OCI-LY7 (cell line): ENCODE data around the gene DPYSL4. TPM values are rescaled to one million over a fixed set of nuclear protein-coding genes. Genes with fewer than 3 reads are reported as not detected.

Experiments
- BruUV-seq: library from RNA; stranded (reverse); fragments of 400-500 nt; replicated peaks from 2 replicates; lab custom pipeline; 2021; lab: Mats Ljungman, UMichigan
- CTCF ChIA-PET: fragments of 300-600 bp; sonication (Branson Sonifier 250); formaldehyde crosslinking; loops from one replicate; lab custom pipeline; 2022; ENCODE audit warnings: antibody characterized with exemption; ENCODE audit not compliant: unreplicated experiment; lab: Charles Lee
- POLR2A ChIA-PET: fragments of 300-600 bp; sonication (Branson Sonifier 250); formaldehyde crosslinking; loops from one replicate; lab custom pipeline; 2022; ENCODE audit warnings: antibody characterized with exemption; lab: Charles Lee
- DNase-seq: peaks from one replicate; pipeline ENCODE4 v3.0.0-alpha.2; 2015; ENCODE audit warnings: low spot score
- H2AFZ ChIP-seq: fragments of 200-600 bp; sonication (generic), shearing (Covaris generic); 2 replicates; pipeline ENCODE4 v1.6.1; 2014; ENCODE audit warnings: mild to moderate bottlenecking, antibody characterized with exemption, low read length, moderate library complexity
- H3K27ac ChIP-seq: fragments of 200-600 bp; sonication (generic); 2 replicates; pipeline ENCODE4 v1.5.1; 2014; ENCODE audit warnings: mixed run types, low read depth, mild to moderate bottlenecking, moderate library complexity, low read length, inconsistent platforms; ENCODE audit not compliant: poor library complexity, severe bottlenecking
- H3K36me3 ChIP-seq: fragments of 200-600 bp; sonication (generic); 2 replicates; pipeline ENCODE4 v1.6.1; 2014; ENCODE audit warnings: mild to moderate bottlenecking, antibody characterized with exemption, low read length, moderate library complexity, mixed read lengths; ENCODE audit not compliant: insufficient read depth
- H3K4me1 ChIP-seq: fragments of 200-600 bp; sonication (generic); 2 replicates; pipeline ENCODE4 v1.5.1; 2014; ENCODE audit warnings: mild to moderate bottlenecking, low read length; ENCODE audit not compliant: insufficient read depth, poor library complexity, severe bottlenecking
- H3K4me2 ChIP-seq: fragments of 200-600 bp; sonication (generic); 2 replicates; pipeline ENCODE4 v1.6.1; 2014; ENCODE audit warnings: mild to moderate bottlenecking, low read length
- H3K4me3 ChIP-seq: fragments of 200-600 bp; sonication (generic); 2 replicates; pipeline ENCODE4 v1.5.1; 2014; ENCODE audit warnings: mild to moderate bottlenecking, low read depth, low read length; ENCODE audit not compliant: poor library complexity, severe bottlenecking
- H3K79me2 ChIP-seq: fragments of 200-600 bp; sonication (generic); 2 replicates; pipeline ENCODE4 v1.6.1; 2016; ENCODE audit warnings: low read depth, mild to moderate bottlenecking, low read length, moderate library complexity, mixed read lengths; ENCODE audit not compliant: insufficient read depth
- H3K9me2 ChIP-seq: fragments of 200-600 bp; sonication (generic); 2 replicates; pipeline ENCODE4 v1.6.1; 2016; ENCODE audit warnings: mild to moderate bottlenecking, low read length, mixed read lengths; ENCODE audit not compliant: insufficient read depth
- H3K9me3 ChIP-seq: fragments of 200-600 bp; sonication (generic); 2 replicates; pipeline ENCODE4 v1.6.1; 2014; ENCODE audit warnings: mild to moderate bottlenecking, mixed run types, low read length, mixed read lengths
- H4K20me1 ChIP-seq: fragments of 200-600 bp; sonication (generic); 2 replicates; pipeline ENCODE4 v1.6.1; 2014; ENCODE audit warnings: mild to moderate bottlenecking, antibody characterized with exemption, low read length, moderate library complexity, mixed read lengths; ENCODE audit not compliant: insufficient read depth
- EZH2phosphoT487 ChIP-seq: fragments of 200-600 bp; sonication (generic); IDR thresholded peaks from 2 replicates; pipeline ENCODE4 v1.6.1; 2018; ENCODE audit warnings: low read depth, borderline replicate concordance, mild to moderate bottlenecking, mixed run types, antibody characterized with exemption, low read length, moderate library complexity, mixed read lengths
- intact Hi-C: fragments of 100-400 bp; cut with micrococcal nuclease; formaldehyde crosslinking; loops from one replicate; pipeline ENCODE4 v1.10.0; 2022; ENCODE audit not compliant: unreplicated experiment
- total RNA-seq, 2 experiments: library from RNA; depleted of rRNA in 1 of 2; stranded (reverse); fragments of >200 nt in 1 of 2; shearing (Covaris generic) in 1 of 2; gene quantifications; 2 replicates each; pipeline ENCODE4 v1.2.3, GENCODE V29; 2014 to 2022
- TF ChIP-seq, protein P1 (sequence below): fragments of 200-600 bp; sonication (generic); conservative IDR thresholded peaks from 2 replicates; pipeline ENCODE4 v1.5.1; 2014; ENCODE audit warnings: mild to moderate bottlenecking, antibody characterized with exemption, low read length, moderate library complexity, mixed read lengths

DPYSL4 gene
- total RNA-seq, 2 experiments from 2014 or later = not detected

GRCh38 chr10:132175408-132175807 is 11.3 kb upstream of the DPYSL4 start:
- no peaks in the 10 kb centered on the region for H3K4me1 ChIP-seq
- POLR2A ChIA-PET = interaction anchor here (0.6 kb wide), 1 partner anchor 110 kb away, joined by 3 read pairs; no protein-coding TSS in a partner anchor
- no peaks in the 10 kb centered on the region for H3K9me2 ChIP-seq
- DNase-seq = no peak
- no peak overlapping the region for H2AFZ ChIP-seq
- H3K4me2 ChIP-seq = no peak overlapping the region
- no peaks in the 10 kb centered on the region for H3K79me2 ChIP-seq
- H4K20me1 ChIP-seq = no peaks in the 10 kb centered on the region
- TF ChIP-seq, protein P1, sequence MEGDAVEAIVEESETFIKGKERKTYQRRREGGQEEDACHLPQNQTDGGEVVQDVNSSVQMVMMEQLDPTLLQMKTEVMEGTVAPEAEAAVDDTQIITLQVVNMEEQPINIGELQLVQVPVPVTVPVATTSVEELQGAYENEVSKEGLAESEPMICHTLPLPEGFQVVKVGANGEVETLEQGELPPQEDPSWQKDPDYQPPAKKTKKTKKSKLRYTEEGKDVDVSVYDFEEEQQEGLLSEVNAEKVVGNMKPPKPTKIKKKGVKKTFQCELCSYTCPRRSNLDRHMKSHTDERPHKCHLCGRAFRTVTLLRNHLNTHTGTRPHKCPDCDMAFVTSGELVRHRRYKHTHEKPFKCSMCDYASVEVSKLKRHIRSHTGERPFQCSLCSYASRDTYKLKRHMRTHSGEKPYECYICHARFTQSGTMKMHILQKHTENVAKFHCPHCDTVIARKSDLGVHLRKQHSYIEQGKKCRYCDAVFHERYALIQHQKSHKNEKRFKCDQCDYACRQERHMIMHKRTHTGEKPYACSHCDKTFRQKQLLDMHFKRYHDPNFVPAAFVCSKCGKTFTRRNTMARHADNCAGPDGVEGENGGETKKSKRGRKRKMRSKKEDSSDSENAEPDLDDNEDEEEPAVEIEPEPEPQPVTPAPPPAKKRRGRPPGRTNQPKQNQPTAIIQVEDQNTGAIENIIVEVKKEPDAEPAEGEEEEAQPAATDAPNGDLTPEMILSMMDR = no peak
- H3K36me3 ChIP-seq = no peaks in the 10 kb centered on the region
- 0 out of 2 replicates have a peak, but pooled peaks cover 4% of the 10 kb centered on the region for H3K9me3 ChIP-seq
- intact Hi-C loops = no loop called here
- CTCF ChIA-PET = no interaction called here
- no peak overlapping the region for H3K27ac ChIP-seq
- BruUV-seq = no TSS peak
- H3K4me3 ChIP-seq = no peak overlapping the region

- Histone ChIP-seq H3K79me2 (no peaks in the 10 kb centered on the region), H3K9me3 (0 out of 2 replicates have a peak, but pooled peaks cover 4% of the 10 kb centered on the region), H3K4me2 (no peak overlapping the region), H4K20me1 (no peaks in the 10 kb centered on the region), H3K4me3 (no peak overlapping the region), H3K27ac (no peak overlapping the region), H3K36me3 (no peaks in the 10 kb centered on the region), H3K9me2 (no peaks in the 10 kb centered on the region), H2AFZ (no peak overlapping the region), H3K4me1 (no peaks in the 10 kb centered on the region)
- BruUV-seq = no TSS peak
- DNase-seq = no peak
- intact Hi-C loops = no loop called here
- ChIA-PET CTCF (no interaction called here), POLR2A (interaction anchor here (0.6 kb wide), 1 partner anchor 109 kb away, joined by 3 read pairs; no protein-coding TSS in a partner anchor)
- TF ChIP-seq, protein P1 = no peak
- no peak for TF ChIP-seq EZH2phosphoT487
Observed at GRCh38 chr10:132175907-132176581, 10.7 kb upstream of the DPYSL4 start.
